Measurements from ENCODE around the gene SPPL2B.
A peak's percentile ranks its signal among the peaks of the same experiment; 100 is the strongest.
"Not testable (repeated sequence)": the region's sequence is repeated elsewhere in the genome, so short reads cannot be mapped to it uniquely, and the experiment has no call there.

The SPPL2B gene

GRCh38 chr19:2328401-2329148, at the start of gene SPPL2B, which contains the start of gene LSM7:
SPPL2B (plus strand) TSS chr19:2328684; CDS start chr19:2328710, 26 bp downstream.
LSM7 (minus strand) TSS chr19:2328586; CDS start chr19:2328566, 20 bp downstream.
- DNase-seq: peak; percentile 81

- DNase-seq: no peak
Measured at GRCh38 chr19:2280633-2281264, 47.7 kb upstream of the SPPL2B start.

GRCh38 chr19:2281265-2282061, 47.0 kb upstream of the SPPL2B start:
- not testable (repeated sequence) for DNase-seq

GRCh38 chr19:2282062-2282861, 46.2 kb upstream of the SPPL2B start, which contains the start of gene PEAK3:
PEAK3 (minus strand) TSS chr19:2282175; CDS start chr19:2280931, 1,244 bp downstream.
- no peak for DNase-seq

- DNase-seq: no peak
Measured at GRCh38 chr19:2282862-2283237, 45.6 kb upstream of the SPPL2B start.

GRCh38 chr19:2283835-2284507, 44.5 kb upstream of the SPPL2B start:
- DNase-seq: no peak

GRCh38 chr19:2286402-2287140, 41.9 kb upstream of the SPPL2B start:
- no peak for DNase-seq

- DNase-seq: no peak
Measured at GRCh38 chr19:2287585-2288337, 40.7 kb upstream of the SPPL2B start.

GRCh38 chr19:2288338-2288817, 40.1 kb upstream of the SPPL2B start:
- no peak for DNase-seq

- DNase-seq: no peak
Measured at GRCh38 chr19:2288818-2289713, 39.4 kb upstream of the SPPL2B start.

- no peak for DNase-seq
Measured at GRCh38 chr19:2289714-2290435, 38.6 kb upstream of the SPPL2B start.

- DNase-seq: no peak
Measured at GRCh38 chr19:2290441-2291184, 37.9 kb upstream of the SPPL2B start.

- no peak for DNase-seq
Measured at GRCh38 chr19:2291185-2291751, 37.2 kb upstream of the SPPL2B start.

GRCh38 chr19:2294687-2295335, 33.7 kb upstream of the SPPL2B start:
- DNase-seq: no peak

GRCh38 chr19:2296141-2296540, 32.3 kb upstream of the SPPL2B start:
- DNase-seq: no peak

- no peak for DNase-seq
Measured at GRCh38 chr19:2300533-2300932, 28.0 kb upstream of the SPPL2B start.

Measured in NCI-H2029 (cell line).